Astrocyte of the spinal cord (primary cell): Measurements from ENCODE around the gene ELMO1.
"Not testable (repeated sequence)": the region's sequence is repeated elsewhere in the genome, so short reads cannot be mapped to it uniquely, and the experiment has no call there.

Source experiments
- DNase-seq: peaks from one replicate; pipeline ENCODE4 v3.0.0; 2011; ENCODE audit warnings: low read depth, low spot score
- H3K4me3 ChIP-seq: 2 replicates; pipeline ENCODE4 v1.5.1; 2011; ENCODE audit warnings: low read depth, mild to moderate bottlenecking, low read length, moderate library complexity
- in situ Hi-C: cut with HindIII; loops from 2 replicates; pipeline ENCODE4 v1.10.0; 2017; ENCODE audit warnings: low sequenced_read_pairs
- TF ChIP-seq, protein P1 (sequence below): IDR thresholded peaks from 2 replicates; pipeline ENCODE4 v1.5.1; 2012; ENCODE audit warnings: low read depth, mild to moderate bottlenecking, low read length, inconsistent platforms

ELMO1 gene

DNA sequence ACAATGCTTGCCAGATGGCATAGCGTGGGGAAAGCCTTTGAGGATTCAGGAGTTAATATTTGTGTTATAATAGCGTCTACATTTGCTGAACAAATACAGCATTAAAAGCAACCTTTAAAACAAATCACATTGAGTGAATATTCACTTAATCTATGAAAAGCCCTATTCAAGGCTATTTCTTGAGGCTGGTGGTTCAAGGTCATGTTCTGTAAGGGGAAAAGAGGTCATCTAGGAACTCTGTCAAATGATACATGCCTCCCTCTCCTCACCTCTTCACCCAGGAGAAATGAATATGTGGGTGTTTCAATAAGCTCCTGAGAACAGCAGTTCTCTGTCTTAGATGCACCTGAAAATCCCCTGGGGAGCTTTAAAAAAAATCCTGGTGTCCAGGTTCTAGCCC, 303.0 kb downstream of the ELMO1 start:
- TF ChIP-seq, protein P1, sequence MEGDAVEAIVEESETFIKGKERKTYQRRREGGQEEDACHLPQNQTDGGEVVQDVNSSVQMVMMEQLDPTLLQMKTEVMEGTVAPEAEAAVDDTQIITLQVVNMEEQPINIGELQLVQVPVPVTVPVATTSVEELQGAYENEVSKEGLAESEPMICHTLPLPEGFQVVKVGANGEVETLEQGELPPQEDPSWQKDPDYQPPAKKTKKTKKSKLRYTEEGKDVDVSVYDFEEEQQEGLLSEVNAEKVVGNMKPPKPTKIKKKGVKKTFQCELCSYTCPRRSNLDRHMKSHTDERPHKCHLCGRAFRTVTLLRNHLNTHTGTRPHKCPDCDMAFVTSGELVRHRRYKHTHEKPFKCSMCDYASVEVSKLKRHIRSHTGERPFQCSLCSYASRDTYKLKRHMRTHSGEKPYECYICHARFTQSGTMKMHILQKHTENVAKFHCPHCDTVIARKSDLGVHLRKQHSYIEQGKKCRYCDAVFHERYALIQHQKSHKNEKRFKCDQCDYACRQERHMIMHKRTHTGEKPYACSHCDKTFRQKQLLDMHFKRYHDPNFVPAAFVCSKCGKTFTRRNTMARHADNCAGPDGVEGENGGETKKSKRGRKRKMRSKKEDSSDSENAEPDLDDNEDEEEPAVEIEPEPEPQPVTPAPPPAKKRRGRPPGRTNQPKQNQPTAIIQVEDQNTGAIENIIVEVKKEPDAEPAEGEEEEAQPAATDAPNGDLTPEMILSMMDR: no peak
- in situ Hi-C loops: no loop called here
- H3K4me3 ChIP-seq: no peak overlapping the region
- no peak for DNase-seq

DNA sequence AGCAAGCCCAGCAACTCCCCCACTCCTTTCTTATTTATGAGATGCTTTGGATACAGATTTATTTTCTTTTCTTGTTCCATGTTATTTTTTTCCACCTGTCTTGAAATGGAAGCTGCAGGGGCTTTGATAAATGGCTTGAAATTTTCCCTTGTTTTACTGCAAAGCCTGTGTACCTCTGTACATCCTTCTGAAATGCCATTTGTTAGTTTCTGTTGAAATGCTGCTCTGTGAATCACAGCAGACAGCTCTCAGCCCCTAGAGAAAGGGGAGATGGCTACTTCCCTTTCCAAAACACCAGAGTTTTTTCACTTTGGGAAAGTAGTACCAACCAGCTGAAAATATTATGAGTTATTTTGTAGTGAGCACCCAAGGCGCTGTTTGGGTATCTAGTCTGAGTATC, 304.2 kb downstream of the ELMO1 start:
- in situ Hi-C loops: no loop called here
- no peak for DNase-seq
- TF ChIP-seq, protein P1: no peak

DNA sequence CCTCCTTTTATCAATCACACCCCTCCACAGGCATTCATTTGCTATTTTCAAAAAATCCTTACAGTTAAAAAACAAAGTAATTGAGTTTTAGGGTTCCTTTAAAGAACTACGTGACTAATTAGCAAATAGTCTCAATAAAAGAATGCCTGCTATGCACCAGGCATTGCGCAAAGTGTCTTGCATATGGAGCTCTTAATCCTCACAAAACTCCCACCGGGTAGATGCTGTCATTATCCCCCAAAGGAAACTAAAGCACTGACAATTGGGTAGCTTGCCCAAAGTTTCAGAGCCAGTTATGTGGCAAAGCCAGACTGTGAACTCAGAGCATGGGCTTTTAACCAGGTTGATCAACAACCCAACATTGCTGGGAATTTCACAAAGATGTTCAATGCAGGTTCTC, 305.7 kb downstream of the ELMO1 start:
- in situ Hi-C loops: no loop called here
- TF ChIP-seq, protein P1: no peak
- no peak for DNase-seq
- no peak overlapping the region for H3K4me3 ChIP-seq

More for the DNA sequence above, 304.2 kb downstream of the ELMO1 start:
- H3K4me3 ChIP-seq: no peak overlapping the region

DNA sequence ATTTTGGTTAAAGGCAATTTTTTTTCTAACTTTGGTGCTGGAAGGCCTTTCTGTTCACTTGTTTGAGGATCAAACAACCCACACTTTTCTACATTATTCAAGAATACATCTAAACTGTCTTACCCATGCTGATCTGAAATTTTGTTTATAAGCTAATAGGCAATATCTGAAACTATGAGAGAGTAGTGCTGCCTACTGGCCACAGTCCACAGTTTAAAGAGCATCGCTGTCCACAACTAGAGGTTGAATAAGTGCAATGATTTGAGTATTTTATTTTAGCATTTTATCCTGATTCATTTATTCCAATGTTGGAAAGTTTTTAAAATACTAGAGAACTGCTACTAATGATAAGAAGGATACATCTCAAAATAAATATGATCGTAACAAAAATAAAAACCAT, 306.9 kb downstream of the ELMO1 start:
- no peak for DNase-seq
- H3K4me3 ChIP-seq: no peak overlapping the region
- TF ChIP-seq, protein P1: no peak
- in situ Hi-C loops: no loop called here

DNA sequence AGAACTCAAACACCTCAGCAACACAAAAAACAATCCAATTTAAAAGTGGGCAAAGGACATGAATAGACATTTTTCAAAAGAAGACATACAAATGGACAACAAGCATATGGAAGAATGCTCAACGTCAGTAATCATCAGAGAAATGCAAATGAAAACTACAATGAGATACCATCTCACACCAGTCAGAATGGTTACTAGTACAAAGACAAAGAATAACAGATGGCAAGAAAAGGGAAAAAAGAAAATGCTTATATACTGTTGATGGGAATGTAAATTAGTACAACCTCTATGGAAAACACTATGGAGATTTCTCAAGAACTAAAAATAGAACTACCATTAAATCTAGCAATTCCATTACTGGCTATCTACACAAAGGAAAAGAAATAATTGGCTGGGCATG, 314.8 kb downstream of the ELMO1 start:
- DNase-seq, in situ Hi-C loops, H3K4me3 ChIP-seq: not testable (repeated sequence)

DNA sequence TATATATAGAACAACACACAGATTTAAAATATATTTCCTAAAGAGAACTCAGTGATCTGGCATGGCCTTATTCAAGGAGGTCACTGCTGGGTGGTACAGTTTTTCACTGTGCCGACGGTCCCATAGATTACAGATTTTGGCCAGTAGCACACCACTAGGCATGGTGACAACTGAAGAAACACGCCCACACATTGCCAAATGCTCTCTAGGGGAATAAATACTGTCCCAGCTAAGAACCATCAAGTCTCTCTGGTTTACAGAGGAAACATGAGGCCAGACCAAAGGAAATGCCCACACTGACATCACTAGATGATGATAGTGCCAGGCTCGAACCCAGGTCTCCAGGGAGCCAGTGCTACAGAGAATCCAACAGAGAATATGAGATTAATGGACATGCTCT, 316.8 kb downstream of the ELMO1 start:
- H3K4me3 ChIP-seq: no peak overlapping the region
- no peak for DNase-seq
- in situ Hi-C loops: no loop called here
- TF ChIP-seq, protein P1: no peak

DNA sequence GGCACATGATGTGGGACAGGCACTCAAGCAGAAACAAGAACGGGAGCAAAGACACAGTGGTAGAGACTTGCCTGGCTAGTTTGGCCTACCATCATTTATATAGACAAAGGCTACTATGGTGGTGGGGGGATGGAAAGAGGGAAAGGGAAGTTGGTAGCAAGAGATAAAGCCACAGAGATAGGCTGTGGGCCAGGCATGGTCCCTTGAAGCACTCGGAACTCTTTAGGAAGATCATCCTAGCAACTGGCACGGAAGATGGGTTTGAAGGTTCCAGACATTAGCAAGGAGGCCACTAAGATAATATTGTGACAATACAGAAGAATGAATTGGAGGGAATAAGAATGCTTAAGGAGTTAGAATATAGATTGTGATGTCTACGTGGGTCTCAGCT, 319.6 kb downstream of the ELMO1 start:
- in situ Hi-C loops: no loop called here
- H3K4me3 ChIP-seq: no peak overlapping the region
- TF ChIP-seq, protein P1: no peak
- no peak for DNase-seq
